K562 (cell line): ENCODE measurements around the gene PSG6. TPM values are rescaled to one million over a fixed set of nuclear protein-coding genes. Genes with fewer than 3 reads are reported as not detected.
"Not testable (repeated sequence)": the region's sequence is repeated elsewhere in the genome, so short reads cannot be mapped to it uniquely, and the experiment has no call there.

ENCODE experiments used
- ATAC-seq: fragments of 200-7000 bp; cut with Tn5 transposase; 3 replicates; pipeline ENCODE4 v1.9.1; 2020; ENCODE audit warnings: moderate library complexity
- BruUV-seq: library from RNA; stranded (reverse); fragments of 400-500 nt; replicated peaks from 2 replicates; lab custom pipeline; 2021; lab: Mats Ljungman, UMichigan
- CTCF ChIA-PET: fragments of 300-600 bp; formaldehyde crosslinking; extraction: SDS; loops from one replicate; lab custom pipeline; 2021; ENCODE audit warnings: low intra/inter-chr PET ratio; lab: Yijun Ruan, JAX
- POLR2A ChIA-PET: fragments of 300-600, 350-650 bp; sonication (Branson Sonifier 250); formaldehyde crosslinking; extraction: SDS; loops from one replicate; lab custom pipeline; 2021; ENCODE audit warnings: antibody characterized with exemption, inconsistent platforms; lab: Yijun Ruan, JAX
- DNase-seq, 4 experiments: peaks; one replicate each; pipeline versions ENCODE4 v3.0.0 to v3.0.0-alpha.2; 2011 to 2018; ENCODE audit warnings: low spot score in 3 of 4, mixed read lengths in 3 of 4; ENCODE audit errors: extremely low read depth in 1 of 4
- FAIRE-seq: peaks from 2 replicates; lab custom pipeline; 2011; peaks lifted over from hg19 to GRCh38; lab: Jason Lieb, UNC
- H2AFZ ChIP-seq: 2 replicates; pipeline ENCODE4 v1.6.0; 2011; ENCODE audit warnings: low read depth, low read length, control low read depth, inconsistent platforms
- H3K27ac ChIP-seq: fragments of 200-600 bp; 3 replicates; pipeline ENCODE4 v1.8.0; 2011; ENCODE audit warnings: low read depth, mild to moderate bottlenecking, control low read depth, inconsistent platforms, low read length, moderate library complexity, mixed read lengths; ENCODE audit errors: extremely low read depth
- H3K27me3 ChIP-seq, 2 experiments: fragments of 300-600 bp in 1 of 2; 2 replicates in 1 of 2; 3 replicates in 1 of 2; pipeline versions ENCODE4 v1.6.0 to v1.8.0; 2011; ENCODE audit warnings: inconsistent platforms in 2 of 2, low read length in 2 of 2, mild to moderate bottlenecking in 1 of 2, mixed read lengths in 1 of 2, moderate library complexity in 1 of 2; ENCODE audit not compliant: control insufficient read depth in 2 of 2, insufficient read depth in 2 of 2
- H3K36me3 ChIP-seq: fragments of 300-600 bp; 3 replicates; pipeline ENCODE4 v1.8.0; 2011; ENCODE audit warnings: mild to moderate bottlenecking, low read length, inconsistent platforms; ENCODE audit not compliant: control insufficient read depth, insufficient read depth
- H3K4me1 ChIP-seq, 2 experiments: fragments of 200-600 bp in 1 of 2; replicated peaks in 1 of 2; 2 replicates in 1 of 2; 3 replicates in 1 of 2; pipeline versions ENCODE4 v1.5.1 to v1.8.0; 2011; ENCODE audit warnings: inconsistent platforms in 2 of 2, low read length in 2 of 2, mild to moderate bottlenecking in 1 of 2, mixed read lengths in 1 of 2, moderate library complexity in 1 of 2; ENCODE audit not compliant: control insufficient read depth in 2 of 2, insufficient read depth in 2 of 2
- H3K4me2 ChIP-seq: 2 replicates; pipeline ENCODE4 v1.6.1; 2011; ENCODE audit warnings: low read length, control low read depth, inconsistent platforms, mixed read lengths; ENCODE audit not compliant: insufficient read depth
- H3K4me3 ChIP-seq: fragments of 200-600 bp; sonication (generic), shearing (Covaris generic); 2 replicates; pipeline ENCODE4 v1.5.1; 2016; ENCODE audit warnings: control low read depth, inconsistent platforms
- H3K79me2 ChIP-seq: fragments of 200-600 bp; 3 replicates; pipeline ENCODE4 v1.8.0; 2011; ENCODE audit warnings: low read length, inconsistent platforms; ENCODE audit not compliant: control insufficient read depth, insufficient read depth
- H3K9ac ChIP-seq, 2 experiments: 2 replicates each; pipeline versions ENCODE4 v1.6.0 to v1.6.1; 2011; ENCODE audit warnings: low read depth in 2 of 2, low read length in 2 of 2, control low read depth in 1 of 2, inconsistent platforms in 1 of 2, mild to moderate bottlenecking in 1 of 2, mixed read lengths in 1 of 2; ENCODE audit not compliant: insufficient read depth in 1 of 2
- H3K9me1 ChIP-seq: one replicate; pipeline ENCODE4 v1.6.0; 2011; ENCODE audit warnings: inconsistent platforms, mild to moderate bottlenecking, low read length, moderate library complexity; ENCODE audit not compliant: control insufficient read depth, insufficient read depth
- H3K9me3 ChIP-seq: replicated peaks from 2 replicates; pipeline ENCODE4 v1.5.1; 2011; ENCODE audit warnings: low read depth, low read length, inconsistent platforms; ENCODE audit not compliant: control insufficient read depth, insufficient read depth
- H4K20me1 ChIP-seq: replicated peaks from 2 replicates; pipeline ENCODE4 v1.6.1; 2011; ENCODE audit warnings: low read length, inconsistent platforms, mixed read lengths; ENCODE audit not compliant: control insufficient read depth, insufficient read depth
- PYGO2 ChIP-seq: fragments of 450-650 bp; IDR thresholded peaks from 2 replicates; pipeline ENCODE4 v1.6.1; 2016; ENCODE audit warnings: mild to moderate bottlenecking, missing genetic modification characterization, moderate library complexity, missing compliant biosample characterization
- WGBS: fragments of 100-300 bp; shearing (Covaris generic); methylation state at CpG from one replicate; pipeline ENCODE4 v1.1.6; 2016; ENCODE audit warnings: low coverage, mixed read lengths; ENCODE audit not compliant: insufficient coverage; ENCODE audit errors: missing lambda C conversion rate; 5-methylcytosine and 5-hydroxymethylcytosine counted together
- in situ Hi-C: fragments of 300-500 bp; cut with MboI; formaldehyde crosslinking; loops from 4 replicates; pipeline ENCODE4 v1.15.0; 2018; ENCODE audit warnings: inconsistent platforms, mixed read lengths
- intact Hi-C: fragments of 100-400 bp; cut with micrococcal nuclease; formaldehyde crosslinking; loops from 2 replicates; pipeline ENCODE4 v1.14.2; 2022
- polyA plus RNA-seq, 8 experiments: library from polyadenylated mRNA; depleted of rRNA in 4 of 8; stranded (reverse) in 5 of 8; unstranded in 3 of 8; fragments of >200 nt; fragmentation: Nextera tagmentation in 2 of 8; fragmentation: Illumina TruSeq in 1 of 8; extraction: Ambion mirVana in 2 of 8; extraction: Trizol in 1 of 8; gene quantifications; 2 replicates each; pipeline versions ENCODE4 v1.2.1 to v1.2.3, GENCODE V29; 2011 to 2014; ENCODE audit warnings: inconsistent platforms in 1 of 8, missing spikeins in 1 of 8
- total RNA-seq, 7 experiments: library from RNA; depleted of rRNA in 6 of 7; stranded (reverse); fragments of >200 nt in 6 of 7; fragmentation: Illumina TruSeq in 2 of 7; extraction: Trizol in 2 of 7; gene quantifications; 2 replicates each; pipeline versions ENCODE4 v1.2.1 to v1.2.3, GENCODE V29; 2011 to 2021; ENCODE audit warnings: low replicate concordance in 1 of 7

The PSG6 gene
- total and polyA plus RNA-seq, 9 of the 15 experiments (the other 6 are each of a cell fraction or from before 2014, with no cell fraction given), result not detected

DNA sequence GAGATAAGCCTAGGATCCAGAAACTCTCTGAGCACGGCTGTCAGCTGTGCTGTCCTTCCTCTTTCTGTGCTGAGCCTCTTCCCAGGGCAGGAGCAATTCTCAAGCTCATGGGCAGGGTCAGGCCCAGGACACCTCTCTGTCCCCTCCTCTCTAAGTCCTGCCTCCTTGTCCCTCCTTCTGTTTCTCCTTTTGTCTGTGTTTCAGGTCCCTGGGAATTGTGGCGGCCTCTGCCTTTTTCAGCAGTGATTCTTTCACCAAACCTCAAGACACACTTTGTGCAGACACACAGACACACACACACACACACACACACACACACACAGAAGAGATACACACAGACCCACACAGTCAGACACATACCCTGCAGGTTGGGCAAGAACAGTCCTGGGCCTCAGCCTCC is 38.1 kb downstream of the PSG6 start, which contains the start of gene PSG1 (continued):
- no peak for TF ChIP-seq PYGO2 (tag)

GRCh38 chr19:42876596-42876995 is 41.1 kb downstream of the PSG6 start:
- H3K4me3 ChIP-seq, H3K4me1 ChIP-seq, H3K9me1 ChIP-seq, CTCF ChIA-PET, H3K27me3 ChIP-seq, H4K20me1 ChIP-seq, H3K27ac ChIP-seq, intact Hi-C loops, H3K9ac ChIP-seq, H3K36me3 ChIP-seq, BruUV-seq, DNase-seq, in situ Hi-C loops, POLR2A ChIA-PET, FAIRE-seq, H3K79me2 ChIP-seq, H2AFZ ChIP-seq, H3K9me3 ChIP-seq, H3K4me2 ChIP-seq, ATAC-seq: not testable (repeated sequence)

DNA sequence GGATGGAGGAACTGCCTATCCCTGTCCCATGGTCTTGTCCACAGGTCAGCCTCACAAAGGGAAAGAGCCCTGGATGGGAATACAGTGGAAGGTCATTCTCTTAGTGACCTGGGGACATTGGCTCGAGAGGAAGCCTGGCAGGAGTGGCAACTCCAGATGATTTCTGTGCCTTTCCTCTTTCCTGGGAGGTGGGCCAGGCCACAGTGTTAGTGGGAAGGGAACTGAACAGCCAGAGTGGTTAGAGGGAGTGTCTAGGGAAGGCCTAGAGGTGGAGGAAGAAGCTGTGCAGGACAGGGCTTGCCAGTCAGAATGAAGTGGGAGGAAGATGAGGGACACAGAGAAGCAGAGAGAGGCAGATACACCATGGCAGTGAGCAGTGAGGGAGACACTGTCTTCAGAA is 41.8 kb downstream of the PSG6 start:
- H3K9me3 ChIP-seq, H3K9ac ChIP-seq, intact Hi-C loops, ATAC-seq, POLR2A ChIA-PET, H3K4me2 ChIP-seq, H3K9me1 ChIP-seq, DNase-seq, H3K36me3 ChIP-seq, H3K27me3 ChIP-seq, FAIRE-seq, H3K27ac ChIP-seq, CTCF ChIA-PET, in situ Hi-C loops, H4K20me1 ChIP-seq, H2AFZ ChIP-seq, BruUV-seq, H3K4me1 ChIP-seq, H3K79me2 ChIP-seq, H3K4me3 ChIP-seq: not testable (repeated sequence)
- 0% methylated on average over 1 of the region's 1 CpG for WGBS
